HG02885 (cell line): Measurements from ENCODE around the gene TMSB10.
"Not testable (repeated sequence)": the region's sequence is repeated elsewhere in the genome, so short reads cannot be mapped to it uniquely, and the experiment has no call there.

ENCODE experiments used
- ATAC-seq: cut with Tn5 transposase; IDR thresholded peaks from one replicate; pipeline ENCODE4 v1.9.1; 2021; ENCODE audit warnings: mild to moderate bottlenecking; ENCODE audit not compliant: unreplicated experiment, poor library complexity

Gene TMSB10

DNA sequence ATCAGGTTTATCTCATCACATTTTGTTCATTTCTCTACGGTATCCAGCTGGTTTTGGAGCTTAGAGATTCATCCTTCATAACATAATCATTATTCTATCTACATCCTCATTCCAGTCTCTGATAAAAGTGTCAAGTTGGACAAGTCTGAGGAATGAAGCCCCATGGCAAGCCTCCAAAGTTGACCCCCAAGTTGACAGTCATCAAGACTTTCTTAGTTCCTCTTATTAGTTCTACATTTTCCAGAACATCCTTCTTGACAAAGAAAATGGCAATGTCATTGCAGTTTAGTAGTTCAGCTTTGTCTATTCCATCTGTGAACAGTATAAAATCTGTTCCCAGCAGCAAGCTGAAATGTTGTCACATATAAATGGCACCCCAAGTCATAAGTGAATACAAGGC is 4.5 kb upstream of the TMSB10 start:
- no peak for ATAC-seq

DNA sequence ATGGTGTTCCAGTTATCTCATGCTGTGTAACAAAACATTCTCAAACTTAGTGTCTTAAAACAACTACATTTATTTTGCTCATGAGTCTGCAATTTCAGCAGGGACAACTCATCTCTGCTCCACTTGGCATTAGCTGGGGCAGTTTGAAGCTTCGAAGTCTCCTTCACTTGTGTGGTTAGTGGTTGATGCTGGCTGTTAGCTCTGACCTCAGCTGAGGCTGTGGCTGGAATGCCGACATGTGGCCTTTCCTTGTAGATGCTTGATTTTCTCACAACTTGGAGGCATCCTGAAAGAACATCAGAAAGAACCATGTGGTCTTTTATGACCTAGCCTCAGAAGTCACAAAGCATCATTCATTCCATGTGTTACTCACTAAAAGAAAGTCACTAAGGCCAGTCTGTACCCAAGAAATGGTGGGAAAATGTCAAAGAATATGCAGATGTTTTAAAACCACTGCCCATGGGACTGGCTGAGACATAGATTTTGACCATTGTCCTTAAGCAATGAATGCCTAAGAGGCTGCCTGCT is 3.8 kb upstream of the TMSB10 start:
- ATAC-seq, result no peak

DNA sequence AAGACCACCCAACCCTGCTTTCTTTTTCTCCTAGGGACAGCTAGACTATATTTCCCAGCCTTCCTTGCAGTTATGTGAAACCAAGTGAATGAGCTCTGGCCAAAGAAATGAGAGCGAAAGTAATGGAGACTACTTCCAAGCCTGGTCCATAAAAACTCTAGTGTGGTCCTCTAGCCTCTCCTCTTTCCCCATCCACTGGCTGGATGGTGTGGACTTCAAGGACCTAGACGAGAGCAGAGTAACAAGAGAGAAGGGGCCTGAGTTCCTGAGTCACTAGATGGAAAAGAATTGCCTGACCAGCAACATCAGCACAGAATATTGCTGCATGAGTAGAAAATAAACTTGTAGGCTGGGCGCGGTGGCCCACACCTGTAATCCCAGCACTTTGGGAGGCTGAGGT is 2.9 kb upstream of the TMSB10 start:
- ATAC-seq, result no peak

DNA sequence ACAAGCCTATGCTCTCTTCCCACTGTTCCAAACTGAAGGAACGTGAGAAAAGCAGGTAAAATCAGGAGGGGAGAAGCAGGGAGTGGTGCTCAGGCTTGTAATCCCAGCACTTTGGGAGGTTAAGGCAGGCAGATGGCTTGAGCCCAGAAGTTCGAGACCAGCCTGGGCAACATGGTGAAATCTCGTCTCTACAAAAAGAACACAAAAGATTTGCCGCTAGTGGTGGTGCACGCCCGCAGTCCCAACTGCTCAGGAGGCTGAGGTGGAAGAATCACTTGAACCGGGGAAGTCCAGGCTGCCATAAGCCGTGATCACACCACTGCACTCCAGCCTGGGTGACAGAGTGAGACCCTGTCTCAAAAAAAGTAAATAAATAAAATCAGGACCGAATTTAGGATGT is 1.3 kb upstream of the TMSB10 start:
- ATAC-seq, result no peak

DNA sequence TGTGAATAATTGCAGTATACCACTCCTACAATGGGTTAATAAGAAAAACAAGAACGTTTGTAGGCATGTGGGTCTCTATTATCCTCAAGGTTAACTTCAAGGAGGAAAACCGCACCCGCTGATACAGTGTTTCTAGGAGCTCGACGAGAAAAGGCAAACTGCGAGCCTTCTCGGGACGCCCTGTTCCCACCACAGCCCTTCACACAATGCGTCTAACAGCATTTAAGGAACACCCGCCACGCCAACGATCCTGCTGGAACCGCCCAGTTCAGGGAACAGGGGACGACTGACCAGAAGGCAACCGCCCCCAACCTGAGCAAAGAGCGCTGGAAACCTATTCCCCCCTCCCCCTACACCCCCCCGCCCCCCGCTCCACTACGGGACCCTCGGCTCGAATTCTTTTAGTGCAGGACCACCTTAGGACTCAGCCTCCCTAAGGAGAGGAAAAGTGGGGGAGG is 710 bp upstream of the TMSB10 start:
- no peak for ATAC-seq

DNA sequence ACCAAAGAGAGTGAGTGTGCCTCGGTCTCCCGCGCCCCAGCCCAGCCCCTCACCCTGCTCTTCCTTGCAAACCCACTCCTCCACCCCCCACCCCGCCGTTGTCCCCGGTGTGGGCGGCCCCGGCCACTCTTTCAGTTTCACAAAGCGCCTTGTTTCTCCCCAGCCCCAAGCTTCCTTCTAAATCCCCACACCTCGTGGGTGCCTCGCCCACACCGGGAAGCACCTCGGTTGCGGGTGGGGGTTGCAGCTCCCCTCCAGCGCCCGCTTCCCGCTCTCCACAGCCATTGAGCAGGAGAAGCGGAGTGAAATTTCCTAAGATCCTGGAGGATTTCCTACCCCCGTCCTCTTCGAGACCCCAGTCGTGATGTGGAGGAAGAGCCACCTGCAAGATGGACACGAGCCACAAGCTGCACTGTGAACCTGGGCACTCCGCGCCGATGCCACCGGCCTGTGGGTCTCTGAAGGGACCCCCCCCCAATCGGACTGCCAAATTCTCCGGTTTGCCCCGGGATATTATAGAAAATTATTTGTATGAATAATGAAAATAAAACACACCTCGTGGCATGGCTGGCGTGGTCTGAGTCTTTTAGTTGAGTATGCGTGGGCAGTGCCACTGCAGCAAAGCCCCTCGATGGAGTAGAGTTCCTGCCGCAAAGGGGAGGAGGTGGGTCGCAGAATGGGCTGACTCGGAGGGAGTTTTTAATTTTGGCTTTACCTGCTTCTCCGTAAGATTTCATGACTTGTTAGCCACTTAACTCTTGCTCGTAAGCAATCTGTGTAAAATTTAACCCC is 848 bp downstream of the TMSB10 start:
- peak; percentile 38 for ATAC-seq

DNA sequence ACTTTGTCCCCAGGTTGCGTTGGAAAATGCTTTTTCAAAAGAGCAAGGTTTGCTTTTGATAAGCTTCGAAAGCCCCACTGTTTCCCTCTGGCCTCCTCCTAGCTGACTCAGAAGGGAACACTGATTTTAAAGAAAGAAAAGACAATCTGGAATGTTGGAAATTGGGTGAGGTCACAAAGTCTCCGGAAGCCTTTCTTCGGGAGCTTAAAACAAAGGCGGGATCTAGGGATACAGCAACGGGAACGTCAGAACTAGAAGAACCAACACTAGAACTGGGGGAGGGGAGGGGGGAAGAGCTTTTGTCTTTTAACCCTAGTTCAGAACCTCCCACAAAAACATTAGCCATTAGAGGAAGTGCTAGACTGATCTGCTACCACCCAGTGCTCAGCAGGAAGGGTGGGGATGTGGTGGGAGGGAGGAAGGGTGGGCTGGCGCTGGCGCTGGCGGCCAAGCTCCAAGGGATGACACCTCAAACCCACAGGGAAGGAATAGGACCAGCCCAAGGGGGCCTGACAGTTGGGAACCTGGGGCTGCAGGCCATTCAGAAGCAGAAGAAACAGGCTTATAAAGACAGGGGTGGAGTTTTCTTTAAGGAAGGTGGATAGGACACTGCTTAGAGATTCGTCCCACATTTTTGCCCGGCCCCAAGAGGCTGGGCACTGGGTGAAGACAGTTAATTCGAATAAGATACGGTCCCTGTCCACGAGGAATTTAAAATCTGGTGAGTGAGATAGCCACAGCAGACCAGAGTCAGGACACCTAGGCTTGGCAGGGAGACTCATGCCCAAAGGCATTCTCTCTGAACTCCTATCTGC is 1.7 kb downstream of the TMSB10 start:
- ATAC-seq, result peak; percentile 34

DNA sequence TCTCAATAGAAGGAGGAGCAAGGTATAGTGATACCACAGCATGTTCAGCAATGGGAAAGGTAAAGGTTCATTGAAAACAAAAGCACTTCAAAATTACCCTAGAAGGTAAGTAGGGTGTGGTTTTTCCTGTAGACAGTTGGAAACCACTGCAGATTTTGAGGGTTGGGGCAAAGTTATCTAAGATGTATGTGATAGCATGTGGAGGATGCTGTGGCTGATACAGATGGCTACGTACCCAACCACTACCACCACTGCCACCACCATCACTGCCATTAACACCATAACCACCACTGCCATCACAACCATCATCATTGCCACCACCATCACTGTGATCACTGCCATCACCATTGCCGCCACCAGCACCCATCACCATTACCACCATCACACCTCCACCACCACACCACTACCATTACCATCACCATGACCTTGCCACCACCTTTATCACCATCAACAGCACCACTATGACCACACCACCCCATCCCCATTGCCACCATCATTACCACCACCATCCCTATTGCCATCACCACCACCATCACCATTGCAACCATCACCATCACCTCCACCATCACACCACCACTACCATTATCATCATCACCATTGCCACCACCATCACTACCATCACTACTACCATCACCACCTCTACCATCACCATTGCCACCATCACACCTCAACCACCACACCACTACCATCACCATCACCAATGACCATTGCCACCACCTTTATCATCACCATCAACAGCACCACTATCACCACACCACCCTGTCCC is 3.7 kb downstream of the TMSB10 start:
- ATAC-seq, result no peak

DNA sequence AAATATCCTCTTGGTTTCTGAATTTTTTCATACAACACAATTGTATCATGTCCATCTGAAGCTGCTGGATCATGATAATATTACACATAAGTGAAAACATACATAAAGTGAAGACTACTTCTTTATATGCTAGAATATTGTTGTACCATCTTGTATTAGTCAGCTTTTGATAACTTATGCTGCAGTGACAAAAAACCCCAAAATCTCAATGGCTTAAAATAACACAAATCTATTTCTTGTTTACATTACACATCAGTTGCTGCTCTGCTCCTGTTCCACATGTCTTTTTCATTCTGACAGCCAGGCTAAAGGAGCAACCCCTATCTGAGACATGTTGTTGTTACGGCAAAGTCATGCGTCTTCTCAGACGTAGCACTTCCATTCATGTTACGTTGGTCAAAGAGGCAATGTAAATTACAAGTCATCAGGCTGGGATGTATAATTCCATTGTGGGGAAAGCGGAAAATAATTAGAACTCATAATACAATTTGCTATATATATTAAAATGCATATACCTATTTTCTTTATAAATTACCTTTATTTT is 5.8 kb downstream of the TMSB10 start:
- no peak for ATAC-seq

DNA sequence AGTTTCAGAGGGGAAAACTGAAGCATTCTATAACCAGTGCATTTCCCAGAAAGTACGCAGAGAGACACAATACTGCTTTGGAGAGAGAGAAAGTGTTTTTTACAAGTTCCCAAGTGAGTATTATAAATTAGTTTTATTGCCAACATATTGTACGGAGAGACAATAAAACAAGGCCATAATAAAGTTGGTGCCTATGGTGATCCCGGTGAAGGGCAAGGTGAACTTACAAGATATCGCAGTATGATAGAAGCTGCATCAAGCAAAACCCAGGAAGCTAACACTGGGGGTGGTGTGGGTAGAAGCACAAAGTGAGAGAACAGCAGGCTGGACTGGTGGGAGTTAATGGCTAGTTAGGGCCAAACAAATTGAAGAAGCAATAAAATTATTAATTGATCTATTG is 7.5 kb downstream of the TMSB10 start:
- ATAC-seq, result no peak

DNA sequence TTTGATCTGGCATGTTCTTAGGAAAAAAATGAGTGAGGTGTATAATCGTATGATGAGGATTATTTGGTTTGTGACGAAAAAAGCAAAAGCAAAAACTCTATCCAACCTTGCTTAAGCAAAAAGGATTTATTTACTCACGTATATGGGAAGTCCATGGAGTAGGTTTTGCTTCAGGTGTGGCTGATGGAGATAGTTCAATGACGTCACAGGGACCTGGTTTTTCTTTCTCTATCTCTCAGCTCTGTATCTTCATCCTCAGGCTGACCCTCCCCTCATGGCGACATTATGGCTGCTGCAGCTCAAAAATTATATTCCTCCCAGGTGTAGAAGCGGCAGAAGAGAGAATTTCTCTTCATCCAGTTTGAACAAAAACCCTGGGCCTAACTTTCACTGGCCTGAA is 8.9 kb downstream of the TMSB10 start:
- no peak for ATAC-seq

DNA sequence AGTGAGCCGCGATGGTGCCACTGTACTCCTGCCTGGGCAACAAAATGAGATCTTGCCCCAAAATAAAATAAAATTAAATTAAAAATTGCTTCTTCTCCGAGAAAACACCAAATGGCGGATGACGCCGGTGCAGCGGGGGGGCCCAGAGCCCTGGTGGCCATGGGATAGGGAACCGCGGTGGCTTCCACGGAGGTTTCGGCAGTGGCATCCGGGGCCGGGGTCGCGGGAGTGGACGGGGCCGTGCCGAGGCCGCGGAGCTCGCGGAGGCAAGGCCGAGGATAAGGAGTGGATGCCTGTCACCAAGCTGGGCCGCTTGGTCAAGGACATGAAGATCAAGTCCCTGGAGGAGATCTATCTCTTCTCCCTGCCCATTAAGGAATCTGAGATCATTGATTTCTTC is 10.2 kb downstream of the TMSB10 start:
- not testable (repeated sequence) for ATAC-seq

DNA sequence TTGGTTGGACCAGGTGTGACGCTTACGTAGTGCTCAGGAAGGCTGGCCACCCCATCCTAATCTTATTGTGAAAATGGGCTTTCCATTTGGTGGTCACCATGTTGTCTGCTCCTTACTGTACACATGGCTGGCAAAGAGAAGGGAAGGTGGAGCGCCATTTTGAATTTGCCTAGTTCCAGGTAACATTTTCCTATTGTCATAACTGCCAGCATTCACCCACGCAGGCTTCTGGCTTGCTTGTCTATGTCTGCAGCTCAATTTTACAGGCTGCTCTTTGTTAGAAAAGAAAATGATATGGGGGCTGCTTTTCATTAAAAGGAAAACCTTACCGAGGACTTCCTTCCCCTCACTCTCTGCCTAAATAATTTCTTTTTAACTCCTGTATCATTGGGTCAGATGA is 12.4 kb downstream of the TMSB10 start:
- ATAC-seq, result not testable (repeated sequence)

DNA sequence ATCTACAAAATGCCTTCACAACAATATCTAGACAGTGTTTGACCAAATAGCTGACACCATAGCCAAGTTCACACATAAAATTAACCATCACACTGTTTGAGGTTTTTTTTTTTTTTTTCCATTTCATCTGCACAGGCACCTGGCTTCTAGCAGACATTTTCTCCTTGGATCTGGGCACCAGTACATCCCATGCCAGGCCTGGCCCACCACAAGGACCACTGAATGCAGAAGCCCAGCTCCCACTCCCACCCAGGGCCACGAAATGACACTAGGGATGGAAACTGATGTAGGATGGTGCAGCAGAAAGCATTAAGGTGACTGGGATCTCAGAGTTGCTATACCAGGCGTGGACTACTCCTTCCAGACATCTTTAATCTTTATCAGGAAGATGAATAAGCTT is 13.0 kb downstream of the TMSB10 start:
- no peak for ATAC-seq

DNA sequence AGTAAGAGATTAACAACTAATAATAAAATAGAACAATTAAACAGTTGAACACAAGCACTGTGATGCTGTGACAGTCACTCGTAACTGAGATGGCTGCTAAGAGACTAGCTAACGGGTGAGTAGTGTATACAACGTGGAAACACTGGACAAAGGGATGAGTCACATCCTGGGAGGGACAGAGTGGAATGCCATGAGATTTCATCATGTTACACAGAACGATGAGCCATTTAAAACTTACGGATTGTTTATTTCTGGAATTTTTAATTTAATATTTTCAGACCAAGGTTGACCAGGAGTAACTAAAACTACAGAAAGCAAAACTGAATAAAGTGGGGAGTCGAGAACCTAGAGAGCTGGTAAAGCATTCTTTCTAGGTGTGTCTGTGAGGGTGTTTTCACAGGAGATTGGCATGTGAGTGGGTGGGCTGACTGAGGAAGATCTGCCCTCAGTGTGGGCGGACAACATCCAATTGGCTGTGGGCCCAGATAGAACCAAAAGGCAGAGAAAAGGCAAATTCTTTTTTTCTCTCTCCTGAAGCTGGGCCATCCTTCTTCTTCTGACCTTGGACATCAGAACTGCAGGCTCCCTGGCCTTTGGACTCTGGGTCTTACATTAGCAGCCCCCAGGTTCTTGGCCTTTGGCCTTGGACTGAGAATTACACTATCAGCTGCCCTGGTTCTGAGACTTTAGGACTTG is 14.6 kb downstream of the TMSB10 start:
- peak; percentile 54 for ATAC-seq

DNA sequence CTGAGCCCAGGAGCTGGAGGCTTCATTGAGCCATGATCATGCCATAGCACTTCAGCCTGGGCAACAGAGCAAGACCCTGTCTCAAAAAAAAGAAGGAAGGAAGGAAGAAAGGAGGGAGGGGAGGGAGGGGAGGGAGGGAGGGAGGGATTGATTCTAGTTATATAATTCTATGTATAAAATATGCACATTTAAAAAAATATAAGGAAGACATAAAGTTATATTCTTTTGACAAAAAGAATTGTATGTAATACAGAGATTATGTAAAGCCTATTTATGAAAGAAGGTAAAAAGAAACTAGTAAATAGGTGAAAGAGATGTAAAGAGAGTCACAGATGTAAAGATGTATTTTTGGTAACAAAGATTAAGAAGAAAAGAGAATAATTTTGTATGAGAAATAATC is 17.6 kb downstream of the TMSB10 start:
- no peak for ATAC-seq

DNA sequence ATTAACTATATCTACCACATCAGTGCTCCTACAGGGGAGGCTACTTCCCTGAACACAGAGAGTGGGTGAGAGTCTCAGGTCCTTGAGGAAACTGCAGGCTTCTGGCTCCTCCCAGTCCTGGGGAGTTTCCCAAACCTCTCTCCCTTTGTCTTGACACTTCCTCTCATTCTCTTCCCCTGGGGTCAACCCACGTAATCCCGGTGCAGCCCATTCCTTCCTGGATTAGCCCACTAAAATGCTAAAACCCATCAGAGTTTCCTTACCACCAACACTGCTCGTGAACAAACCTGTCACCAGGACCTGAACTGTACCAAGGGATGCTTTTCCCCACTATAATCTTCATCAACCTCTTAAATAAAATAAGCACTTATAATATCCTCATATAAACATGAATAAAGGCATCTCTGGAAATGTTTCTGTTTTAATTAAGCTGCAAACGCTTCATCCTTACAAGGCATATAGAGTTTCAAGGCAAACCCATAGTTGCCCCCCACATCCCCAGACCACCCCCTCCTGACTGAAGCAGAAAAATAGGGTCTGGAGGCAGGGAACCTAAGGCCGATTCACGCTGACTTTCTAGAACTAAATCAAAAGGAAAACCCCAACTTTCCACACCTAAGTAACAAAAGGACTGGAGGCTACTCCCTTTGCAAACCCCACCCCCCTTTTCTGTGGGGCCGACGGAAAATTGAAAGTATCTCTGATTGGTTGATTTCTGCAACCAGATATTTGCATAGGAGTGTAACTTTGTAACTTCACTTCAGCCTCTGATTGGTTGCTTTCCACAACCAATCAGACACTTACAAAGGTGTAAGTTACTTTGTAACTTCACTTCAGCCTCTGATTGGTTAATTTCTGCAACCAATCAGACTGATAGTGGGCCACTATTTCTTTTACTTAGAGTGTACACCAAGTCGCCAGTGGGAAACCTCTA is 19.0 kb downstream of the TMSB10 start:
- peak; percentile 18 for ATAC-seq

DNA sequence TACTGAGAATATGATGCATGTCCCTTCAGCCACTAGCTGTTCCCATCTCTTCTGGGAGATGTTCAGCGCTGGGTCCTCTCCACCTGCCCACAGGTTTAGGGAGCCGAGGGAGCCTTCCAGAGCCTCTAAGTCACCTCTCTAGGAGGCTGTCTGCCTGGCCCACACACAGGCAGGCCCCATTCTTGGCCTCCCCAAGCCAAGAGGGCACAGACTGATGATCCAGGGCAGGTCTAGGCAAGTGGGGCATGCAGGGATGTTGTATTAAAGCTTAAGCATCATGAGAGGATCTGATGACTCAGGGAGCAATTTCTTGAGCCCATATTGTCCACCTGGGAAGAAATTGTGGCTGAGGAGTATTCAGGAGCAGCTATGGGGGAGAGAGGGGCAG is 19.9 kb downstream of the TMSB10 start:
- ATAC-seq, result peak; percentile 2
